GM21381 (cell line): ENCODE measurements around the gene IGFBP2.

Experiments
- ATAC-seq: cut with Tn5 transposase; IDR thresholded peaks from one replicate; pipeline ENCODE4 v1.9.1; 2021; ENCODE audit warnings: mild to moderate bottlenecking, moderate library complexity; ENCODE audit not compliant: unreplicated experiment

The IGFBP2 gene

GRCh38 chr2:216615298-216616082, 17.7 kb upstream of the IGFBP2 start:
- ATAC-seq = no peak

- no peak for ATAC-seq
These were observed 17.0 kb upstream of the IGFBP2 start for GRCh38 chr2:216616083-216616678.

GRCh38 chr2:216617159-216617815, 15.9 kb upstream of the IGFBP2 start:
- no peak for ATAC-seq

GRCh38 chr2:216618785-216619184, 14.4 kb upstream of the IGFBP2 start:
- no peak for ATAC-seq

GRCh38 chr2:216619411-216620393, 13.5 kb upstream of the IGFBP2 start:
- ATAC-seq = no peak

GRCh38 chr2:216620786-216621185, 12.4 kb upstream of the IGFBP2 start:
- ATAC-seq = no peak

- no peak for ATAC-seq
These were observed 11.9 kb upstream of the IGFBP2 start for GRCh38 chr2:216621292-216621691.

GRCh38 chr2:216622526-216622925, 10.7 kb upstream of the IGFBP2 start:
- ATAC-seq = no peak

- no peak for ATAC-seq
These were observed 9.0 kb upstream of the IGFBP2 start for GRCh38 chr2:216624251-216624650.

- ATAC-seq = no peak
These were observed 6.9 kb upstream of the IGFBP2 start for GRCh38 chr2:216626168-216626874.

GRCh38 chr2:216626875-216627245, 6.4 kb upstream of the IGFBP2 start:
- no peak for ATAC-seq

GRCh38 chr2:216629784-216630183, 3.4 kb upstream of the IGFBP2 start:
- no peak for ATAC-seq

- ATAC-seq = no peak
These were observed 771 bp upstream of the IGFBP2 start for GRCh38 chr2:216632346-216632951.

- ATAC-seq = no peak
These were observed 573 bp downstream of the IGFBP2 start for GRCh38 chr2:216633616-216634369.

- no peak for ATAC-seq
These were observed 1.3 kb downstream of the IGFBP2 start for GRCh38 chr2:216634370-216635148.

GRCh38 chr2:216635171-216635570, 2.0 kb downstream of the IGFBP2 start:
- no peak for ATAC-seq

- ATAC-seq = no peak
These were observed 2.7 kb downstream of the IGFBP2 start for GRCh38 chr2:216635701-216636550.
